NCI-H187 (cell line): ENCODE data around the gene CORO7.
A peak's percentile ranks its signal among the peaks of the same experiment; 100 is the strongest.

Experiments used
- DNase-seq, 2 experiments: peaks; one replicate each; lab custom pipeline; 2025; lab: John Stamatoyannopoulos, UW

Gene CORO7

GRCh38 chr16:4426021-4426684 lies 9.8 kb upstream of the CORO7 start:
- no peak for DNase-seq

GRCh38 chr16:4425378-4426020 lies 9.1 kb upstream of the CORO7 start, which contains the start of gene DNAJA3:
Gene DNAJA3 (plus strand): TSS chr16:4425868. CDS start chr16:4425882, 14 bp downstream.
- peak; percentile 67 to 74 for DNase-seq

GRCh38 chr16:4420505-4421105 lies 4.2 kb upstream of the CORO7 start:
- DNase-seq, result no peak

GRCh38 chr16:4419402-4419959 lies 3.1 kb upstream of the CORO7 start:
- DNase-seq, result no peak

GRCh38 chr16:4415538-4416199 lies 727 bp downstream of the CORO7 start:
- DNase-seq, result no peak

- no peak for DNase-seq
These were observed 2.0 kb downstream of the CORO7 start for GRCh38 chr16:4414187-4414917.

- DNase-seq, result no peak
These were observed 3.5 kb downstream of the CORO7 start for GRCh38 chr16:4412854-4413253.

- DNase-seq, result no peak
These were observed 4.2 kb downstream of the CORO7 start for GRCh38 chr16:4412159-4412558.

GRCh38 chr16:4411684-4412083 lies 4.7 kb downstream of the CORO7 start:
- DNase-seq, result no peak

GRCh38 chr16:4410335-4411075 lies 5.9 kb downstream of the CORO7 start:
- no peak for DNase-seq

GRCh38 chr16:4409081-4409932 lies 7.1 kb downstream of the CORO7 start:
- no peak for DNase-seq

- DNase-seq, result no peak
These were observed 8.1 kb downstream of the CORO7 start for GRCh38 chr16:4408323-4408690.

- DNase-seq, result no peak
These were observed 8.7 kb downstream of the CORO7 start for GRCh38 chr16:4407543-4408322.

- DNase-seq, result no peak
These were observed 11.3 kb downstream of the CORO7 start for GRCh38 chr16:4404967-4405696.

GRCh38 chr16:4404247-4404966 lies 12.0 kb downstream of the CORO7 start:
- DNase-seq, result no peak

- no peak for DNase-seq
These were observed 13.1 kb downstream of the CORO7 start for GRCh38 chr16:4403133-4403949.
